Epithelial cell of proximal tubule (primary cell): ENCODE data around the gene ROS1. TPM values are rescaled to one million over a fixed set of nuclear protein-coding genes. Genes with fewer than 3 reads are reported as not detected.
"Not testable (repeated sequence)": the region's sequence is repeated elsewhere in the genome, so short reads cannot be mapped to it uniquely, and the experiment has no call there.

Experiments used
- DNase-seq: peaks from one replicate; pipeline ENCODE4 v3.0.0-alpha.2; 2011; ENCODE audit warnings: low read depth
- H3K4me3 ChIP-seq: 2 replicates; pipeline ENCODE4 v1.5.1; 2011; ENCODE audit warnings: low read depth, mild to moderate bottlenecking, low read length
- total RNA-seq: library from RNA; depleted of rRNA; stranded (reverse); fragments of >200 nt; gene quantifications from 2 replicates; pipeline ENCODE4 v1.2.3, GENCODE V29; 2015
- TF ChIP-seq, protein P1 (sequence below): conservative IDR thresholded peaks from 2 replicates; pipeline ENCODE4 v1.5.1; 2012; ENCODE audit warnings: low read depth, mild to moderate bottlenecking, low read length

Gene ROS1
- total RNA-seq, 1 donor from 2014 or later = not detected

DNA sequence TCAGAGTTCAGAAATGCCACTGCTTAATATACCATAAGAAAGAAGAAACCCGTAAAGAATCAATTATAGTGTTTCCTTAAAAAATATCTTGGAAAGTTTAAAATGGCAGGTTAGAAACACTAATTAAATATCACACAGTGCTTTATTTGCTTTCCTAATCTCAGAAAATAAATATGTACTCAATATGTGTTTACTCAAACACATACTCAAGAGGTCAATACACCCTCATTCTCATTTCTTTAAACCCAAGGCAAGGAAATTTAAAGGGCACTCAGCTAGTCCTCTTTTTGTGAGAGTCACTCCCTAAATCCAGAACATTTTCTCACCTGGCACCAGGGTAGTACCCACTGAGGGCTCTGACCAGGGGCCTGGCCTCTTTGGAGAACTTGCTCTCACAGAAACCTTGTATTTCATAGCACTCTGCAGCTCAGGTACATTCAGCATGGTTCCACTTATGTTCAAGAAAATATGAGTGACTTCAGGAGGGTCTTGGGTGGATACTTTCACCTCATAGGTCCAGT is 38.2 kb downstream of the ROS1 start:
- TF ChIP-seq, protein P1, sequence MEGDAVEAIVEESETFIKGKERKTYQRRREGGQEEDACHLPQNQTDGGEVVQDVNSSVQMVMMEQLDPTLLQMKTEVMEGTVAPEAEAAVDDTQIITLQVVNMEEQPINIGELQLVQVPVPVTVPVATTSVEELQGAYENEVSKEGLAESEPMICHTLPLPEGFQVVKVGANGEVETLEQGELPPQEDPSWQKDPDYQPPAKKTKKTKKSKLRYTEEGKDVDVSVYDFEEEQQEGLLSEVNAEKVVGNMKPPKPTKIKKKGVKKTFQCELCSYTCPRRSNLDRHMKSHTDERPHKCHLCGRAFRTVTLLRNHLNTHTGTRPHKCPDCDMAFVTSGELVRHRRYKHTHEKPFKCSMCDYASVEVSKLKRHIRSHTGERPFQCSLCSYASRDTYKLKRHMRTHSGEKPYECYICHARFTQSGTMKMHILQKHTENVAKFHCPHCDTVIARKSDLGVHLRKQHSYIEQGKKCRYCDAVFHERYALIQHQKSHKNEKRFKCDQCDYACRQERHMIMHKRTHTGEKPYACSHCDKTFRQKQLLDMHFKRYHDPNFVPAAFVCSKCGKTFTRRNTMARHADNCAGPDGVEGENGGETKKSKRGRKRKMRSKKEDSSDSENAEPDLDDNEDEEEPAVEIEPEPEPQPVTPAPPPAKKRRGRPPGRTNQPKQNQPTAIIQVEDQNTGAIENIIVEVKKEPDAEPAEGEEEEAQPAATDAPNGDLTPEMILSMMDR = no peak
- no peak overlapping the region for H3K4me3 ChIP-seq
- no peak for DNase-seq

DNA sequence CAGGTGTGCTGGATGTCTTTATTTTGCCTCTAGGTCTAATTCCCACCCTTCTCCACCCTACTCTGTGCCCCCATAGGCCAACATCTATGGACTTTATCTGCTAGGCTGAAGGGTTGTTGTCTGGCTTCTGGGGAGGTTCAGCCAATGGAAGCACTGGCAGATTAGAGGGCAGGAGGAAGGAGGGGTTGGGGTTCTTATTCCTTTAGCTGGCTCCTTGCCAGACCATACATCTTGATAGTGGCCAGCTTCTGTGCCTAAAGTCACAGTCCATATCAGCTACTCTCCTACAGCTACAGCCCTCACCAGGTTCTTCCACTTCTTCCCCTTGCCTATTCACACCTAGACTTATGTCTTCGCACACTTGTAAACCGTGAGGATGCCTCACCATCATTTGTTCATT is 41.1 kb downstream of the ROS1 start:
- TF ChIP-seq, protein P1 = no peak

DNA sequence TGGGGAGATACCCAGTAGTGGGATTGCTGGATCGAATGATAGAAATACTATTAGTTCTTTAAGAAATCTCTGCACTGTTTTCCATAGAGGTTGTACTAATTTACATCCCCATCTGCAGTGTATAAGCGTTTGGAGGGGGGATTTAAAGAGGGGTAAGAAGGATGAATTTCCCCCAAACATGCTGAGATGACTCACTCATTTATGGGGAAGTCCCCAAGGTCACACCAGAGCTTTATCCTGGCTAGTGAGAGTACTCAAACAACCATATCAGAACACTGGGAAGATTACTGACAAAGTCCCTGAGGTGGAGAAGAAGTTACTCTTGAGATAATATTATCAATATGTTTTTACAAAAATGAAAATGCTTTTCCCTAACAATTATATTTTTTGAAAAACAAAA is 44.0 kb downstream of the ROS1 start:
- TF ChIP-seq, protein P1 = no peak
- DNase-seq = no peak
- no peak overlapping the region for H3K4me3 ChIP-seq

More for the DNA sequence above, 41.1 kb downstream of the ROS1 start:
- no peak for DNase-seq
- H3K4me3 ChIP-seq = no peak overlapping the region

DNA sequence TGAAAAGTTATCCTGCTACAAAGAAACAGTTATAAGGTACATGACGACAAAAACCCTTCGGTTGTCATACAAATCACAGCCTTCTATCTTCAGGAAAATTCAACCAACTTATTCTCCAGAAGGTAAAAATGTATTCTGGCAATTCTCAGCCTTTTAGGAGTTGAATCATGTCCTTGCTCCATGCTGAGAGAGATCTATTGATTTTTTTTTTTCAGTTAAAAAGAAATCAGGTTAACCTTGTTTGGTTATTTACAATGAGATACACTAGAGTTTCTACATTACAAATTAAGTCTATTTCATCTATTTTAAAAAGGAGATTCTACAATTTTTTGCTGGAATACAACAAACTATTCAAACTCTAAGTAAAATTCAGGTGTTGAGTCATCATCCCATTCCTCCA is 45.4 kb downstream of the ROS1 start:
- DNase-seq = no peak

DNA sequence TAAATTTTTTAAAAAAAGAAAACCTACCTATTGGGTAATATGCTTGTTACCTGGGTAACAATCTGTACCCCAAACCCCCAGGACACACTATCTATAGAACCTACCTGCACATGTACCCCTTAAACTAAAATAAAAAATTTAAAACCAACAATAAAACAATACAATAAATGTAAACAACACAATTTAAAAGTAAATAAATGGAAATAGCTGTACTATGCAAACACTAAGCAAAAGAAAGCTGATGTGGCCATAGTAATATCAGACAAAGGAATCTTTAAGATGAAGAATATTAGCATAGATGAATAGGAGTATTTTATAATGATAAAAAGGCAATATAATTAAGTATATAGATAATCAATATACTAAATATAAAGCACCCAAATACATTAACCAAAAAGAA is 50.3 kb downstream of the ROS1 start:
- TF ChIP-seq, protein P1 = no peak
- no peak for DNase-seq
- no peak overlapping the region for H3K4me3 ChIP-seq

More for the DNA sequence above, 45.4 kb downstream of the ROS1 start:
- H3K4me3 ChIP-seq = no peak overlapping the region
- TF ChIP-seq, protein P1 = no peak

DNA sequence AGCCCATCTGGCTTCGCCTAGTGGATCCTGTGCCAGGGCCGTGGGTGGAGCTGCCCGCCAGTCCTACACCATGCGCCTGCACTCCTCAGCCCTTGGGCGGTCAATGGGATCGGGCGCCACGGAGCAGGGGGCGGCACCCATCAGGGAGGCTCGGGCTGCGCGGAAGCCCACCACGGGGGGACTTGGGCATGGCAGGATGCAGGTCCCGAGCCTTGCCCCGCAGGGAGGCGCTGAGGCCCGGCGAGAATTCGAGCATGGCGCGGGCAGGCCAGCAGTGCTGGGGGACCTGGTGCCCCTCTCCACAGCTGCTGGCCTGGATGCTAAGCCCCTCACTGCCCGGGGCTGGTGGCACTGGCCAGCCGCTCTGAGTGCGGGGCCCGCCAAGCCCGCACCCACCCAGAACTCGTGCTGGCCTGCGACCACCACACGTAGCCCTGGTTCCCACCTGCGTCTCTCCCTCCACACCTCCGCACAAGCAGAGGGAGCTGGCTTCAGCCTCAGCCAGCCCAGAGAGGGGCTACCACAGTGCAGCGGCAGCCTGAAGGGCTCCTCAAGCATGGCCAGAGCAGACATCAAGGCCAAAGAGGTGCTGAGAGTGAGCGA is 52.4 kb downstream of the ROS1 start:
- no peak for DNase-seq
- no peak overlapping the region for H3K4me3 ChIP-seq
- TF ChIP-seq, protein P1 = no peak

DNA sequence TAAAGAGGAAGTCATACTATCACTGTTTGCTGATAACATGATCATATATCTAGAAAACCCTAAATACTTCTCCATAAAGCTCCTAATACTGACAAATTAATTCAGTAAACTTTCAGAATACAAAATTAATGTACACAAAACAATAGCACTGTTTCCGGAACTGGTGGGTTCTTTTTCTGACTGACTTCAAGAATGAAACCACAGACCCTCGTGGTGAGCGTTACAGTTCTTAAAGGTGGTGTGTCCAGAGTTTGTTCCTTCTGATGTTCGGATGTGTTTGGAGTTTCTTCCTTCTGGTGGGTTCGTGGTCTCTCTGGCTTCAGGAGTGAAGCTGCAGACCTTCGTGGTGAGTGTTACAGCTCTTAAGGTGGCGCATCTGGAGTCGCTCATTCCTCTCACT is 53.5 kb downstream of the ROS1 start:
- not testable (repeated sequence) for H3K4me3 ChIP-seq, DNase-seq
